Nephron (organoid): Measurements from ENCODE around the gene CYP26A1.

ENCODE experiments used
- H3K27ac Mint-ChIP-seq, 3 experiments: 2 replicates each; pipeline ENCODE4 v1.8.0; 2020; ENCODE audit warnings: mixed read lengths in 3 of 3, mild to moderate bottlenecking in 2 of 3, moderate library complexity in 1 of 3
- H3K27me3 Mint-ChIP-seq: 2 replicates; pipeline ENCODE4 v1.8.0; 2021; ENCODE audit warnings: low read depth, mild to moderate bottlenecking, moderate library complexity, mixed read lengths
- H3K36me3 Mint-ChIP-seq: 2 replicates; pipeline ENCODE4 v1.8.0; 2020; ENCODE audit warnings: low read depth, mixed read lengths
- H3K4me1 Mint-ChIP-seq: 2 replicates; pipeline ENCODE4 v1.8.0; 2020; ENCODE audit warnings: mixed read lengths
- H3K4me3 Mint-ChIP-seq, 3 experiments: 2 replicates each; pipeline ENCODE4 v1.8.0; 2020; ENCODE audit warnings: mild to moderate bottlenecking in 3 of 3, mixed read lengths in 3 of 3, moderate library complexity in 2 of 3
- H3K9me3 Mint-ChIP-seq: 2 replicates; pipeline ENCODE4 v1.8.0; 2020; ENCODE audit warnings: mixed read lengths
- CTCF ChIP-seq, 3 experiments: fragments of 200-600 bp; sonication (generic); IDR thresholded peaks; one replicate each; pipeline ENCODE4 v1.5.0; 2021; ENCODE audit warnings: antibody characterized with exemption in 3 of 3; ENCODE audit not compliant: unreplicated experiment in 3 of 3

CYP26A1 gene

GRCh38 chr10:93067443-93068365 is 6.0 kb upstream of the CYP26A1 start:
- Mint-ChIP-seq H3K27me3 (peaks cover 97% of the 10 kb centered on the region), H3K36me3 (peaks cover 4% of the 10 kb centered on the region)

GRCh38 chr10:93068411-93069244 is 5.1 kb upstream of the CYP26A1 start:
- Mint-ChIP-seq H3K4me3 (peak overlapping the region; percentile 63 to 75 (median 70)), H3K27me3 (peaks cover 98% of the 10 kb centered on the region), H3K27ac (no peak overlapping the region), H3K4me1 (peaks cover 25% of the 10 kb centered on the region), H3K9me3 (no peaks in the 10 kb centered on the region), H3K36me3 (peaks cover 1% of the 10 kb centered on the region)
- TF ChIP-seq CTCF (IDR thresholded peaks at IDR 0.05; ENCODE audit: unreplicated experiment in 3 of 3): no peak

More at GRCh38 chr10:93067443-93068365, 6.0 kb upstream of the CYP26A1 start:
- Mint-ChIP-seq H3K4me3 (peak overlapping the region; percentile 63 to 75 (median 70)), H3K27ac (no peak overlapping the region), H3K9me3 (no peaks in the 10 kb centered on the region), H3K4me1 (peaks cover 25% of the 10 kb centered on the region)
- no peak for TF ChIP-seq CTCF (IDR thresholded peaks at IDR 0.05; ENCODE audit: unreplicated experiment in 3 of 3)

- H3K27me3 Mint-ChIP-seq: peaks cover 98% of the 10 kb centered on the region
- no peaks in the 10 kb centered on the region for H3K9me3 Mint-ChIP-seq
- H3K4me3 Mint-ChIP-seq: peak overlapping the region in 2 of 3 experiments; percentile 7 to 40
- peaks cover 26% of the 10 kb centered on the region for H3K4me1 Mint-ChIP-seq
- no peak overlapping the region for H3K27ac Mint-ChIP-seq
- no peaks in the 10 kb centered on the region for H3K36me3 Mint-ChIP-seq
- TF ChIP-seq CTCF (IDR thresholded peaks at IDR 0.05; ENCODE audit: unreplicated experiment in 3 of 3): no peak
Measured at GRCh38 chr10:93069245-93069561, 4.5 kb upstream of the CYP26A1 start.

- no peaks in the 10 kb centered on the region for H3K9me3 Mint-ChIP-seq
- H3K36me3 Mint-ChIP-seq: no peaks in the 10 kb centered on the region
- H3K27ac Mint-ChIP-seq: no peak overlapping the region
- H3K4me1 Mint-ChIP-seq: peaks cover 31% of the 10 kb centered on the region
- H3K4me3 Mint-ChIP-seq: peak overlapping the region; percentile 65 to 68 (median 67)
- peaks cover 98% of the 10 kb centered on the region for H3K27me3 Mint-ChIP-seq
- no peak for TF ChIP-seq CTCF (IDR thresholded peaks at IDR 0.05; ENCODE audit: unreplicated experiment in 3 of 3)
Measured at GRCh38 chr10:93070378-93071176, 3.1 kb upstream of the CYP26A1 start.

- H3K27me3 Mint-ChIP-seq: peaks cover 100% of the 10 kb centered on the region
- no peak for TF ChIP-seq CTCF (IDR thresholded peaks at IDR 0.05; ENCODE audit: unreplicated experiment in 3 of 3)
- H3K9me3 Mint-ChIP-seq: no peaks in the 10 kb centered on the region
- peak overlapping the region; percentile 65 to 68 (median 67) for H3K4me3 Mint-ChIP-seq
- H3K36me3 Mint-ChIP-seq: no peaks in the 10 kb centered on the region
- peaks cover 33% of the 10 kb centered on the region for H3K4me1 Mint-ChIP-seq
- H3K27ac Mint-ChIP-seq: no peak overlapping the region
Measured at GRCh38 chr10:93071177-93071472, 2.6 kb upstream of the CYP26A1 start.
